Heart left ventricle (tissue), 13 donors: ENCODE data around the gene CNTN5.

Experiments
- CTCF ChIP-seq, 12 donors: fragments of 200-600 bp; sonication (generic) in 4 of 12; IDR thresholded peaks; one replicate each; pipeline versions ENCODE4 v1.5.0 to v1.8.0; 2018 to 2022; ENCODE audit warnings: antibody characterized with exemption in 12 of 12, mild to moderate bottlenecking in 5 of 12
- POLR2A ChIP-seq, 2 donors: fragments of 450-650 bp; IDR thresholded peaks; one replicate each; pipeline ENCODE4 v1.6.1; 2017; ENCODE audit warnings: antibody characterized with exemption in 2 of 2, mild to moderate bottlenecking in 2 of 2, moderate library complexity in 2 of 2
- donor health status: ischemic (EF 13 %, LVEDD 7.1; RV severe dilation, severe dysfunction).
- donor health status: DM: no; HTN: yes; CAD: no.
- donor health status: DM: no; HTN: no; CAD: no.
- donor health status: ischemic (EF 25% LVEDD 6.9; RV normal size, moderate dysfunction).
- donor health status: ischemic (EF 25% LVEDD 5.7; RV mildly dilated, moderate dysfunction).
- donor health status: ischemic (EF 35%, LVEDD 5.7; RV mildly dilated, moderate dysfunction).
- donor health status: nonischemic (EF 11% LVEDD 7.7; RV severe dilation, severe dysfunction).
- donor health status: DM: yes; HTN: yes; CAD: no.
- donor health status: PGD.
- donor health status: ischemic (EF 29% LVEDD 5.4; RV normal size, mild dysfunction).
- donor health status: nonischemic (EF 23%, LVEDD 6.1; RV moderate dilation, normal function).

GRCh38 chr11:99513368-99513767, 492.6 kb downstream of the CNTN5 start:
- TF ChIP-seq CTCF (IDR thresholded peaks at IDR 0.05), result no peak
- TF ChIP-seq POLR2A (IDR thresholded peaks at IDR 0.05), result no peak
